GM19035 (cell line): ENCODE measurements around the gene XRCC1.
"Not testable (repeated sequence)": the region's sequence is repeated elsewhere in the genome, so short reads cannot be mapped to it uniquely, and the experiment has no call there.

Experiments
- ATAC-seq: cut with Tn5 transposase; IDR thresholded peaks from one replicate; pipeline ENCODE4 v1.9.1; 2021; ENCODE audit not compliant: unreplicated experiment

XRCC1 gene

GRCh38 chr19:43575156-43575950 lies at the start of gene XRCC1, which contains the start of gene PINLYP:
XRCC1 (minus strand) TSS chr19:43575527; CDS start chr19:43575458, 69 bp downstream.
PINLYP (plus strand) TSS chr19:43575801; CDS start chr19:43577192, 1,391 bp downstream.
- ATAC-seq = peak; percentile 99

- ATAC-seq = no peak
Observed at GRCh38 chr19:43624933-43625332, 49.6 kb upstream of the XRCC1 start.

GRCh38 chr19:43623889-43624670 lies 48.8 kb upstream of the XRCC1 start:
- no peak for ATAC-seq

GRCh38 chr19:43622956-43623355 lies 47.6 kb upstream of the XRCC1 start:
- ATAC-seq = no peak

- no peak for ATAC-seq
Observed at GRCh38 chr19:43622070-43622469, 46.7 kb upstream of the XRCC1 start.

- ATAC-seq = no peak
Observed at GRCh38 chr19:43620061-43621001, 45.0 kb upstream of the XRCC1 start.

GRCh38 chr19:43619262-43620060 lies 44.1 kb upstream of the XRCC1 start, which contains the start of gene ZNF428:
ZNF428 (minus strand) TSS chr19:43619629; CDS start chr19:43614304, 5,325 bp downstream.
- peak; percentile 74 for ATAC-seq

- peak; percentile 14 for ATAC-seq
Observed at GRCh38 chr19:43618921-43619261, 43.6 kb upstream of the XRCC1 start.

- no peak for ATAC-seq
Observed at GRCh38 chr19:43616954-43617353, 41.6 kb upstream of the XRCC1 start.

- no peak for ATAC-seq
Observed at GRCh38 chr19:43616306-43616705, 41.0 kb upstream of the XRCC1 start.

- no peak for ATAC-seq
Observed at GRCh38 chr19:43612374-43612773, 37.0 kb upstream of the XRCC1 start.

GRCh38 chr19:43611788-43612187 lies 36.5 kb upstream of the XRCC1 start, which contains the start of gene SRRM5:
SRRM5 (plus strand) TSS chr19:43612088; CDS start chr19:43612122, 34 bp downstream.
- no peak for ATAC-seq

GRCh38 chr19:43610493-43610892 lies 35.2 kb upstream of the XRCC1 start:
- ATAC-seq = no peak

- ATAC-seq = no peak
Observed at GRCh38 chr19:43609872-43610271, 34.5 kb upstream of the XRCC1 start.

GRCh38 chr19:43607238-43608205 lies 32.2 kb upstream of the XRCC1 start:
- no peak for ATAC-seq

GRCh38 chr19:43606569-43607229 lies 31.4 kb upstream of the XRCC1 start:
- no peak for ATAC-seq

GRCh38 chr19:43605875-43606568 lies 30.7 kb upstream of the XRCC1 start:
- no peak for ATAC-seq

GRCh38 chr19:43600326-43600725 lies 25.0 kb upstream of the XRCC1 start:
- ATAC-seq = not testable (repeated sequence)
